Choroid plexus epithelial cell (primary cell): ENCODE data around the gene ARHGEF39.

Source experiments
- DNase-seq: peaks from one replicate; pipeline ENCODE4 v3.0.0-alpha.2; 2010; ENCODE audit warnings: low read depth
- H3K4me3 ChIP-seq: 2 replicates; pipeline ENCODE4 v1.5.1; 2011; ENCODE audit warnings: low read depth, mild to moderate bottlenecking, control low read depth, low read length, moderate library complexity
- TF ChIP-seq, protein P1 (sequence below): conservative IDR thresholded peaks from 2 replicates; pipeline ENCODE4 v1.5.1; 2011; ENCODE audit warnings: low read depth, mild to moderate bottlenecking, control low read depth, inconsistent platforms, low read length, moderate library complexity

Gene ARHGEF39

DNA sequence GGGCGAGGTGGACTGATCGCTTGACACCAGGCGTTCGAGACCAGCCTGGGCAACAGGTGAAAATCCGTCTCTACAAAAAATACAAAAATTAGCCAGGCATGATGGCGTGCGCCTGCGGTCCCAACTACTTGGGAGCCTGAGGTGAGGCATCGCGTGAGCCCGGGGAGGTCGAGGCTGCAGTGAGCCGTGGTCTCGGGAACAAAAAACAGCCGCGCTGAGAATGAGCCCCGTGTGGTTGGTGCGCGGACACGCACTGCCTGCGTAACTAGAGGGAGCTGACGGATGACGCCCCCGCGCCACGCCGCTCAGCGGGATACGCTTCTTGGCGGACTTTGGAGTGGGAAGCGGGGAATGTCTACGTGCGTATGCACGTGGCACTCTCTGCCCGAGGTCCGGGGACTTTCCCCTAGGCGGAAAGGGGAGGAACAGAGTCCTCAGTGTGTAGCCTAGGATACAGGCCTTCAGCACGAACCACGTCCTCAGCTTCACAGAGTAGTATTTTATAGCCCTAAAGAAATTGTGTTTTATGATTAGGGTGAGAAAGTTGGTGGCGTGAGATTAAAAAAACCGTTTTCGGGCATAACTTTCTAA is 7.4 kb downstream of the ARHGEF39 start, which contains the start of gene RMRP:
RMRP (minus strand) TSS at position 474 of the 591 bp plus-strand sequence.
- TF ChIP-seq, protein P1, sequence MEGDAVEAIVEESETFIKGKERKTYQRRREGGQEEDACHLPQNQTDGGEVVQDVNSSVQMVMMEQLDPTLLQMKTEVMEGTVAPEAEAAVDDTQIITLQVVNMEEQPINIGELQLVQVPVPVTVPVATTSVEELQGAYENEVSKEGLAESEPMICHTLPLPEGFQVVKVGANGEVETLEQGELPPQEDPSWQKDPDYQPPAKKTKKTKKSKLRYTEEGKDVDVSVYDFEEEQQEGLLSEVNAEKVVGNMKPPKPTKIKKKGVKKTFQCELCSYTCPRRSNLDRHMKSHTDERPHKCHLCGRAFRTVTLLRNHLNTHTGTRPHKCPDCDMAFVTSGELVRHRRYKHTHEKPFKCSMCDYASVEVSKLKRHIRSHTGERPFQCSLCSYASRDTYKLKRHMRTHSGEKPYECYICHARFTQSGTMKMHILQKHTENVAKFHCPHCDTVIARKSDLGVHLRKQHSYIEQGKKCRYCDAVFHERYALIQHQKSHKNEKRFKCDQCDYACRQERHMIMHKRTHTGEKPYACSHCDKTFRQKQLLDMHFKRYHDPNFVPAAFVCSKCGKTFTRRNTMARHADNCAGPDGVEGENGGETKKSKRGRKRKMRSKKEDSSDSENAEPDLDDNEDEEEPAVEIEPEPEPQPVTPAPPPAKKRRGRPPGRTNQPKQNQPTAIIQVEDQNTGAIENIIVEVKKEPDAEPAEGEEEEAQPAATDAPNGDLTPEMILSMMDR = peak; percentile 30
- H3K4me3 ChIP-seq = peak within 1 kb of the TSS; percentile 98
- DNase-seq = peak; percentile 100

DNA sequence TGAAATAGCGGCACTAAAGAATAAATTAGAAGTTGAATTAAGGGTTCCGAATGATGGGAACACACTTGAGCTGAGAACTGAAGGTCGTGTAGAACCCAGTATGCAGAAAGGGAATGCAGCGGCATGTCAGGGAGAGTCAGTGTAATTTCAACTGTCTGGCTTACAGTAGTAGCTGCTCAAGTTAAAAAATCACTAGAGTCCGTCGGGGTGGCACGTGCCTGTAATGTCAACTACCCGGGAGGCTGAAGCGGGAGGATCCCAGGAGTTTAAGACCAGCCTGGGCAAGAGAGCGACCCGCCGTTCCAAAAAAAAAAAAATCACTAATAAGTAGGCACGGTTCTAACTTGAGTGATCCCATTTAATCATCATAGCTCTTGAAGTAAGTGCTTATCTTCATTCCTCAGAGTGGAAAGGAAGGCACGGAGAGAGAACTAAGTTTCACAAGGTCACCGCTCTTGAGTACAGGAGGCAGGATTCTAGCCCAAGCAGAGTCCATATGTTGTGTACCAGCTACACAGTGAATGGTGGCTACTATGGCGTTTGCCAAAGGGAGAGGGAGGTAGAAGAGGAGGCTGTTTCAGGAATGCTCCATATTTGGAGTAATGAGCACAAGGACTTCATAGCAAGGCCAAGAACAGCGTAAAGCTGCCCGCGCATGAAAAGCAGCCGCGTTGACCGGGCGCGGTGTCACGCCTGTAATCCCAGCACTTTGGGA is 8.0 kb downstream of the ARHGEF39 start:
- TF ChIP-seq, protein P1 = no peak
- H3K4me3 ChIP-seq = peak overlapping the region; percentile 42
- DNase-seq = peak; percentile 54

DNA sequence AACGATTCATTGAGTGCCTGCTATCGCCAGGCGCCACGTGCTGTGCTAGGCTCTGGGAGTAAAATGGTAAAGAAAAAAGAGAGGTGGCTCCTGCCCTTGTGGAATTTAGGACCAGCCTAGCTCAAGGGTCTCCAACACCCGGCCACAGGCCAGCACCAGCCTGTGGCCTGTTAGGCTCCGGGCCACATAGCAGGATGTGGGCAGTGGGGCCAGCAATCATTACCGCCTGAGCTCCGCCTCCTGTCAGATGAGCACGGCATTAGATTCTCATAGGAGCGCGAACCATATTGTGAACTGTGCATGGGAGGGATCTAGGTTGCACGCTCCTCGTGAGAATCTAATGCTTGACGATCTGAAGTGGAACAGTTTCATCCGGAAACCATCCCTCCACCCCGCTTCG is 8.6 kb downstream of the ARHGEF39 start:
- no peak overlapping the region for H3K4me3 ChIP-seq
- TF ChIP-seq, protein P1 = no peak
- DNase-seq = no peak

DNA sequence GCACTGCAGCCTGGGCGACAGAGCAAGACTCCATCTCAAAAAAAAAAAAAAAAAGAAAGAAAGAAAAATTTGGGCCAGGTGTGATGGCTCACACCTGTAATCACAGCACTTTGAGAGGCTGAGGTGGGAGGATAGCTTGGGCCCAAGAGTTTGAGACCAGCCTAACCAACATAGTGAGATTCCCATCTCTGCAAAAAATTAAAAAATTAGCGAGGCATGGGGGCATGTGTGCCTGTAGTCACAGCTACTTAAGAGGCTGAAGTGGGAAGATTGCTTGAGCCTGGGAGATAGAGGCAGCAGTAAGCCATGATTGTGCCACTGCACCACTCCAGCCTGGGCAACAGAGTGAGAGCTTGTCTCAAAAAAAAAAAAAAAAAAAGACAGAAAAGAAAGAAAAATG is 11.4 kb downstream of the ARHGEF39 start:
- TF ChIP-seq, protein P1 = no peak
- H3K4me3 ChIP-seq = no peak overlapping the region
- DNase-seq = no peak

DNA sequence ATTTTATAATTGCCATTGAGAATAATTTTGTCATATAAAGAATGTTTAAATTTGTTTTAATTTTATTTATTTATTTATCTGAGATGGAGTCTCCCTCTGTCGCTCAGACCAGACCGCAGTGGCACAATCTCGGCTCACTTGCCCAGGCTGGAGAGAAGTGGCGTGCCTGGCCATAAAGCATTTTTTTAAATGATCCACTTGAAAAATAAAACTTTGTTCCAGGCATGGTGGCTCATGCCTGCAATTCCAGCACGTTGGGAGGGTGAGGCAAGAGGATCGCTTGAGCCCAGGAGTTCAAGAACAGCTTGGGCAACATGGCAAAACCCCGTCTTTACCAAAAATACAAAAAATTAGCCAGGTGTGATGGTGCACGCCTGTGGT is 12.2 kb downstream of the ARHGEF39 start:
- no peak for DNase-seq
- TF ChIP-seq, protein P1 = no peak
- no peak overlapping the region for H3K4me3 ChIP-seq

DNA sequence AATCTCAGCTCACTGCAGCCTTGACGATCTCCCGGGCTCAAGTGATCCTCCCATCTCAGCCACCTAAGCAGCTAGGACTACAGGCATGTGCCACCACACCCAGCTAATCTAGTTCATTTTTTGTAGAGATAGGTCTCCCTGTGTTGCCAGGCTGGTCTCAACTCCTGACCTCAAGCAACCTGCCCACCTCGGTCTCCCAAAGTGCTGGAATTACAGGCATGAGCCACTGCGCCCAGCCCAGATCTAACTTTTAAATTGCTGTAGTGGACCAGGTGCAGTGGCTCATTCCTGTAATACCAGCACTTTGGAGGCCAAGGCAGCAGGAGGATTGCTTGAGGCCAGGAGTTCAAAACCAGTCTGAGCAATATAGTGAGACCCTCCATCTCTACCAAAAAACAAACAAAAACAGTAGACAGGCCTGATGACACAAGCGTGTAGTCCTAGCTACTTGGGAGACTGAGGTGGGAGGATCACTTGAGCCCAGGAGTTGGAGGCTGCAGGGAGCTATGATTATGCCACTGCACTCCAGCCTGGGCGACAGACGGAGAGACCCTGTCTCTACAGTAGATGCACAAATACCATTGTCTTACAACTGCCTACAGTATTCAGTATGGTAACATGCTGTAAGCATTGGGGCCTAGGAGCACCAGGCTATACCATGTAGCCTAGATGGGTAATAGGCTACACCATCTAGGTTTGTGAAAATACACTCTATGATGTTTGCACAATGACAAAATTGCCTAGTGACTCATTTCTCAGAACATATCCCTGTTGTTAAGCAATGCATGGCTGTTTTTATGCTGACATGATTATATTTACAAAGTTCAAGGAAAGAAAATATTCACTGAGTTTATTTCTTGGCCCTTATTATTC is 12.8 kb downstream of the ARHGEF39 start:
- H3K4me3 ChIP-seq = no peak overlapping the region
- DNase-seq = peak; percentile 73
- TF ChIP-seq, protein P1 = no peak
